Measurements from ENCODE around the gene ZNF530. TPM values are rescaled to one million over a fixed set of nuclear protein-coding genes. Genes with fewer than 3 reads are reported as not detected.

The ZNF530 gene
- total RNA-seq, 1 donor from 2014 or later, result 3.2 TPM

DNA sequence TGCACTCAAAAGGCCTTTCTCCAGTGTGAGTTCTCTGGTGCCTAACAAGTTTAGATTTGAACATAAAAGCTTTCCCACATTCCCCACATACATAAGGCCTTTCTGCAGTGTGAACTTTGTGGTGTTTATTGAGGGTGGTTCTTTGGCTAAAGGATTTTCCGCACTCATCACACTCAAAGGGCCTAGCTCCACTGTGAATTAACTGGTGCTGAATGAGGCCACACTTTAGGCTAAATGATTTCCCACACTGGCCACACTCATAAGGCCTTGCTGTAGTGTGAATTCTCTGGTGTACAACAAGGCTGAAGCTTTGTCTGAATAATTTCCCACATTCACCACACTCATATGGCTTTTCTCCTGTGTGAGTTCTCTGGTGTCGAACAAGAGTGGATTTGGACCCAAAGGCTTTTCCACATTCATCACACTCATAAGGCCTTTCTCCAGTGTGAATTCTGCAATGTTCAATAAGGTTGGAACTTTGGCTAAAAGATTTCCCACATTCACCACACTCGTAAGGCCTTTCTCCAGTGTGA is 27.2 kb upstream of the ZNF530 start:
- TF ChIP-seq, protein P1, sequence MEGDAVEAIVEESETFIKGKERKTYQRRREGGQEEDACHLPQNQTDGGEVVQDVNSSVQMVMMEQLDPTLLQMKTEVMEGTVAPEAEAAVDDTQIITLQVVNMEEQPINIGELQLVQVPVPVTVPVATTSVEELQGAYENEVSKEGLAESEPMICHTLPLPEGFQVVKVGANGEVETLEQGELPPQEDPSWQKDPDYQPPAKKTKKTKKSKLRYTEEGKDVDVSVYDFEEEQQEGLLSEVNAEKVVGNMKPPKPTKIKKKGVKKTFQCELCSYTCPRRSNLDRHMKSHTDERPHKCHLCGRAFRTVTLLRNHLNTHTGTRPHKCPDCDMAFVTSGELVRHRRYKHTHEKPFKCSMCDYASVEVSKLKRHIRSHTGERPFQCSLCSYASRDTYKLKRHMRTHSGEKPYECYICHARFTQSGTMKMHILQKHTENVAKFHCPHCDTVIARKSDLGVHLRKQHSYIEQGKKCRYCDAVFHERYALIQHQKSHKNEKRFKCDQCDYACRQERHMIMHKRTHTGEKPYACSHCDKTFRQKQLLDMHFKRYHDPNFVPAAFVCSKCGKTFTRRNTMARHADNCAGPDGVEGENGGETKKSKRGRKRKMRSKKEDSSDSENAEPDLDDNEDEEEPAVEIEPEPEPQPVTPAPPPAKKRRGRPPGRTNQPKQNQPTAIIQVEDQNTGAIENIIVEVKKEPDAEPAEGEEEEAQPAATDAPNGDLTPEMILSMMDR (IDR thresholded peaks at IDR 0.05; ENCODE audit: insufficient read depth, low read length, poor library complexity, severe bottlenecking), result no peak
- H3K36me3 ChIP-seq (ENCODE audit: control insufficient read depth, insufficient read depth, low read length), result peaks cover 3% of the 10 kb centered on the region
- H3K4me3 ChIP-seq (ENCODE audit: low read depth, low read length), result no peak overlapping the region
- no peak for DNase-seq (ENCODE audit: low read depth)
- H3K27me3 ChIP-seq (ENCODE audit: control insufficient read depth, insufficient read depth, low read length), result no peaks in the 10 kb centered on the region

DNA sequence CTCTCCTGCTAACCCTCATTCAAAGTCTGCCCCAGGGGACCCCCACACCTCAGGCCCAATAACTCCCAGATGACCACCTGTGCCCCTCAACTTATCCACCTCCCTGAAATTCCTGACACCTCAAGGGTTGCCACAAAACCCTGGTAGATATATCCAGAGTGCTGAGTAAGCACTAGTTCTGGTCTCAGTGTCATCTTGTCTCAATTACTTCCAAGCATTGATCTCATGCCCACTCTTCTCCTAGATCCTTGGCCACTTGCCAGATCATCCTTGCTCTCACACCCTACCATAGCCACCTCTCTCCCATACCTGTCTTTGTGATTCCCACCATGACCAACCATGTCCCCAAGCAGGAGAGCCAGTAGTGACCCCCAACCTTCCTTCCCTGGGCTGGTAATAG is 23.0 kb upstream of the ZNF530 start:
- no peaks in the 10 kb centered on the region for H3K27me3 ChIP-seq (ENCODE audit: control insufficient read depth, insufficient read depth, low read length)
- H3K36me3 ChIP-seq (ENCODE audit: control insufficient read depth, insufficient read depth, low read length), result peaks cover 3% of the 10 kb centered on the region
- no peak for DNase-seq (ENCODE audit: low read depth)
- TF ChIP-seq, protein P1 (IDR thresholded peaks at IDR 0.05; ENCODE audit: insufficient read depth, low read length, poor library complexity, severe bottlenecking), result no peak
- no peak overlapping the region for H3K4me3 ChIP-seq (ENCODE audit: low read depth, low read length)

DNA sequence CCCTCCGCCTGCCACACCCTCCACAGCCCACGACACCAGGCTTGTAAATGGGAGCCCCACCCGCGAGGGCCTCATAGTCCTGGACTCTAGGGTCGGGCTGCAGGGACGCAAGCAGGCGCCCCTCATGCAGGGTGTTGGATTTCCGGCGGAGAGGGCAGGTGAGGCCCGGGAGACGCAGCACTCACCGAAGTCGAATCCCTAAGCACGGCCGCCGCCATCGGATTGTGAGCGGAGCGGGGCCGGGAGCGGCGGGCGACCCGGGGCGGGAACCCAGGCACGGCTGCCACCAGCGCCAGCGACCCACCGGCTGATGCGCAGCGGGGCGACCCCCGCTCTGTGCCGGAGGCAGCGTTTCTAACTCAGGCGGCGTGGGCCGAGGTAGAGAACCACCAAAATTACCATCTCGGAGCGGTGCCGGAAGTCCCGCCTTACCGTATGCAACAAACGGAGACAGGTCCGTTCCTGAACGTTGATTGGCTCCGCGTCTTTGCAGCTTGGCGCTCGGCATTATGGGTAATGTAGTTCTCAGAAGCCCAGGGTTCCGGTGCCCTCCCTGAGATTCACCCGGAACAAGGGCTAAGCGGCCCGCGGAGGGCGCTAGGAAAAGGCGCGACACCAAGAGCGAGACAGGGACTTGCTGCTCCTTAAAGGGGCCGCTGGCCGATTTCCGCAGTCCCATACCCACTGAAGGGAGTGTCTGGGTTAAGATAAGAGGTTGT is 21.0 kb upstream of the ZNF530 start, which contains the start of gene ZNF416:
Gene ZNF416 (minus strand): TSS at position 425 of the 719 bp plus-strand sequence. CDS start 207 bp downstream, at position 218.
- H3K36me3 ChIP-seq (ENCODE audit: control insufficient read depth, insufficient read depth, low read length), result peaks cover 2% of the 10 kb centered on the region
- no peaks in the 10 kb centered on the region for H3K27me3 ChIP-seq (ENCODE audit: control insufficient read depth, insufficient read depth, low read length)
- peak within 1 kb of the TSS; percentile 90 for H3K4me3 ChIP-seq (ENCODE audit: low read depth, low read length)
- TF ChIP-seq, protein P1 (IDR thresholded peaks at IDR 0.05; ENCODE audit: insufficient read depth, low read length, poor library complexity, severe bottlenecking), result peak; percentile 22
- peak; percentile 94 for DNase-seq (ENCODE audit: low read depth)

DNA sequence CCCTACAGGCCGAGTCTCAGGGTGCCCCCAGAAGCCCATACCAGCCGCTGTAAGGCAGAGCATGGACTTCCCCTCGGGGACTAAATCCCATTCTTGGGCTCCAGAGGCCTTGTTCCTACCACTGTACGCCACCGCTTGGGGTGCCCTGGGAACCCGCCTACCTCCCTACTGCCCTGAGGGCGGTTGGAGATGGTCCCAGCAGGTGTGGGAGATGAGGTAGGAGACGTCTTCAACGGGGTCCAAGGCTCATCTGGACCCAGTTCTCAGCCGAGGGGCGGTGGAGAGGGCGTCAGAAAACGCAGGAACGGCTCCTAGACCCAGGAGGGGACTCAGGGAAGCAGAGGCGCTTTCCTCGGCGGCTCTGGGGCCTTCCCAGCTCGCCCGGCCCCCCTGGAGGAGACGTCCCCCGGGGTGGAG is 16.6 kb upstream of the ZNF530 start:
- Histone ChIP-seq H3K36me3 (ENCODE audit: control insufficient read depth, insufficient read depth, low read length) (no peaks in the 10 kb centered on the region), H3K4me3 (ENCODE audit: low read depth, low read length) (no peak overlapping the region), H3K27me3 (ENCODE audit: control insufficient read depth, insufficient read depth, low read length) (no peaks in the 10 kb centered on the region)
- no peak for DNase-seq (ENCODE audit: low read depth)
- TF ChIP-seq, protein P1 (IDR thresholded peaks at IDR 0.05; ENCODE audit: insufficient read depth, low read length, poor library complexity, severe bottlenecking), result no peak

DNA sequence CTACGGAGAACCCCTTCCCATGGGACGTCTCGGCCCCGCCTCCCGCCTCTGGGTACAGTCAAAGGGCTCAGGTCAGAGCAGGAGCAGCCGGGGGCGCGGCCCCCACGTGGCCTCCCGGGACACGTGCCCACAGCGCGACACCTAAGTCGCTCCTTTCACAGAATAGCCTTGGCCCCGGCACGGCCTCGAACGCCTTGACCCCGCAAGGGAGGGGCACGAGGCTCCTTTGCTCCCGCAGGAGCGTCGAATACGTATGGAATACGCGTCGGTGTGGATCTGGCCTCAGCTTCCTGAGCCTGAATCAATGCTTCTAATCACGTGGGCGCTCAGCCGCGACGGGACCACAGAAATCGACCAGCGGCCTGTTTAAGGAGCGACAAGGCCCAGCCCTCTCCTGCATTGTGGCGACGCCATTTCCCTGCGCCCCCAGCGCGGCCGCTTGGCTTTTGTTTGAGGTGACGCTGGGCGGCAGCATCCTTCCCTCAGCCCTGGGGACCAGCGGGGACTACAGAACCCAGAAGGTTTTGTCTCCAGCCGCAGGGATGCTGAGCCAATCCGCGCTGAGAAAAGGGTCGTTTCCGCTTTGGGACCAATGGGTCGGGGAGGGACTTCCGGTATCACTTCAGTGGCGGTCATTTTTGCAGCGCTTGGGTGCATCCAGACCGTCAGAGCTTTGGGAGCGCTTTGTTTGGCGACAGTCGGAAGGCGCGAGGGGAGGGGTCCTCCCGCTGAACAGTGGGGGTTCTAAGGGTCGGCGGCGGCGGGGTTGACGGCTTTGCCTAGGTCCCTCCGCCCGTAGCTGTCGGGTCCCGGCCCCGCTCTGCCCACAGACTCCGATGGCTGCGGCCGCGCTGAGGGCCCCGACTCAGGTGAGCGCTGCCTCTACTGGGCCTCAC is 15.9 kb upstream of the ZNF530 start, which contains the start of gene ZIK1:
Gene ZIK1 (plus strand): TSS at position 625 of the 896 bp plus-strand sequence. CDS start 212 bp downstream, at position 837.
- TF ChIP-seq, protein P1 (IDR thresholded peaks at IDR 0.05; ENCODE audit: insufficient read depth, low read length, poor library complexity, severe bottlenecking), result peak; percentile 7
- Histone ChIP-seq H3K36me3 (ENCODE audit: control insufficient read depth, insufficient read depth, low read length) (no peaks in the 10 kb centered on the region), H3K27me3 (ENCODE audit: control insufficient read depth, insufficient read depth, low read length) (no peaks in the 10 kb centered on the region), H3K4me3 (ENCODE audit: low read depth, low read length) (peak within 1 kb of the TSS; percentile 68)
- DNase-seq (ENCODE audit: low read depth), result peak; percentile 74

All from kidney epithelial cell (primary cell).